H9 (cell line): ENCODE results near the gene SMYD4. TPM values are rescaled to one million over a fixed set of nuclear protein-coding genes. Genes with fewer than 3 reads are reported as not detected.

Experiments used
- DNase-seq: peaks from one replicate; pipeline ENCODE4 v3.0.0-alpha.2; 2017
- H2AFZ ChIP-seq: one replicate; pipeline ENCODE4 v1.6.1; 2013; ENCODE audit warnings: mild to moderate bottlenecking, low read length, control low read depth, moderate library complexity
- H2AK5ac ChIP-seq: 2 replicates; pipeline ENCODE4 v1.6.1; 2013; ENCODE audit warnings: low read length, control low read depth, mixed read lengths; ENCODE audit not compliant: insufficient read length
- H2BK120ac ChIP-seq: one replicate; pipeline ENCODE4 v1.6.1; 2013; ENCODE audit warnings: low read depth, mild to moderate bottlenecking, low read length, control low read depth, inconsistent platforms; ENCODE audit not compliant: poor library complexity, severe bottlenecking
- H2BK12ac ChIP-seq: 2 replicates; pipeline ENCODE4 v1.6.1; 2013; ENCODE audit warnings: low read length, control low read depth, mixed read lengths, low read depth; ENCODE audit not compliant: insufficient read length
- H2BK15ac ChIP-seq: 2 replicates; pipeline ENCODE4 v1.6.1; 2013; ENCODE audit warnings: low read depth, low read length, control low read depth
- H2BK20ac ChIP-seq: one replicate; pipeline ENCODE4 v1.6.1; 2013; ENCODE audit warnings: low read depth, mild to moderate bottlenecking, low read length, control low read depth, inconsistent platforms; ENCODE audit not compliant: poor library complexity, severe bottlenecking
- H2BK5ac ChIP-seq: 2 replicates; pipeline ENCODE4 v1.6.1; 2013; ENCODE audit warnings: low read length, control low read depth, mixed read lengths; ENCODE audit not compliant: insufficient read length
- H3K14ac ChIP-seq: 2 replicates; pipeline ENCODE4 v1.6.1; 2013; ENCODE audit warnings: low read length, control low read depth; ENCODE audit not compliant: insufficient read depth
- H3K18ac ChIP-seq: 2 replicates; pipeline ENCODE4 v1.6.1; 2013; ENCODE audit warnings: low read depth, mild to moderate bottlenecking, mixed read lengths, low read length, control low read depth; ENCODE audit not compliant: insufficient read length
- H3K23ac ChIP-seq: 2 replicates; pipeline ENCODE4 v1.6.1; 2013; ENCODE audit warnings: low read length, control low read depth, mixed read lengths, low read depth; ENCODE audit not compliant: insufficient read length
- H3K23me2 ChIP-seq: 2 replicates; pipeline ENCODE4 v1.6.1; 2013; ENCODE audit warnings: low read depth, mild to moderate bottlenecking, mixed read lengths, low read length, control low read depth; ENCODE audit not compliant: insufficient read length, poor library complexity, severe bottlenecking
- H3K27ac ChIP-seq: 2 replicates; pipeline ENCODE4 v1.5.1; 2013; ENCODE audit warnings: low read length, control low read depth, mixed read lengths, low read depth; ENCODE audit not compliant: insufficient read length
- H3K27me3 ChIP-seq: 2 replicates; pipeline ENCODE4 v1.6.1; 2013; ENCODE audit warnings: low read length, control low read depth, inconsistent platforms; ENCODE audit not compliant: insufficient read depth
- H3K4ac ChIP-seq: 2 replicates; pipeline ENCODE4 v1.6.1; 2013; ENCODE audit warnings: low read depth, mild to moderate bottlenecking, control low read depth, inconsistent platforms, low read length, moderate library complexity
- H3K4me1 ChIP-seq: 2 replicates; pipeline ENCODE4 v1.6.1; 2013; ENCODE audit warnings: low read length, control low read depth, inconsistent platforms; ENCODE audit not compliant: insufficient read depth
- H3K4me2 ChIP-seq: 2 replicates; pipeline ENCODE4 v1.6.1; 2013; ENCODE audit warnings: low read length, control low read depth, mixed read lengths; ENCODE audit not compliant: insufficient read length, insufficient read depth
- H3K56ac ChIP-seq: 2 replicates; pipeline ENCODE4 v1.6.1; 2013; ENCODE audit warnings: low read depth, mild to moderate bottlenecking, mixed read lengths, low read length, control low read depth; ENCODE audit not compliant: insufficient read length
- H3K79me1 ChIP-seq: 2 replicates; pipeline ENCODE4 v1.6.1; 2013; ENCODE audit warnings: low read depth, mild to moderate bottlenecking, moderate library complexity, low read length, control low read depth, inconsistent platforms; ENCODE audit not compliant: insufficient read depth, poor library complexity, severe bottlenecking
- H3K79me2 ChIP-seq: 2 replicates; pipeline ENCODE4 v1.6.1; 2013; ENCODE audit warnings: low read length, control low read depth, inconsistent platforms; ENCODE audit not compliant: insufficient read depth
- H3K9ac ChIP-seq: 2 replicates; pipeline ENCODE4 v1.6.1; 2013; ENCODE audit warnings: low read length, control low read depth, mixed read lengths; ENCODE audit not compliant: insufficient read length; ENCODE audit errors: extremely low read depth
- H3K9me3 ChIP-seq: one replicate; pipeline ENCODE4 v1.6.1; 2013; ENCODE audit warnings: low read depth, low read length, inconsistent platforms; ENCODE audit not compliant: control insufficient read depth
- H3T11ph ChIP-seq: one replicate; pipeline ENCODE4 v1.6.1; 2013; ENCODE audit warnings: mild to moderate bottlenecking, low read length, control low read depth, inconsistent platforms
- H4K20me1 ChIP-seq: one replicate; pipeline ENCODE4 v1.6.1; 2013; ENCODE audit not compliant: control insufficient read depth, insufficient read length, insufficient read depth
- H4K5ac ChIP-seq: 2 replicates; pipeline ENCODE4 v1.6.1; 2013; ENCODE audit warnings: low read depth, mild to moderate bottlenecking, mixed read lengths, low read length, control low read depth; ENCODE audit not compliant: insufficient read length
- H4K8ac ChIP-seq: replicated peaks from 2 replicates; pipeline ENCODE4 v1.6.1; 2013; ENCODE audit warnings: low read length, control low read depth, mixed read lengths, low read depth; ENCODE audit not compliant: insufficient read length
- H4K91ac ChIP-seq: 2 replicates; pipeline ENCODE4 v1.6.1; 2013; ENCODE audit warnings: low read depth, mild to moderate bottlenecking, moderate library complexity, mixed read lengths, low read length, control low read depth; ENCODE audit not compliant: insufficient read length
- H3K27ac Mint-ChIP-seq, 3 experiments: 2 replicates in 2 of 3; 3 replicates in 1 of 3; pipeline ENCODE4 v1.8.0; 2020 to 2021; ENCODE audit warnings: mixed read lengths in 3 of 3, mild to moderate bottlenecking in 1 of 3, moderate library complexity in 1 of 3
- H3K27me3 Mint-ChIP-seq: 2 replicates; pipeline ENCODE4 v1.8.0; 2021; ENCODE audit warnings: low read depth, mild to moderate bottlenecking, moderate library complexity, mixed read lengths
- H3K36me3 Mint-ChIP-seq, 3 experiments: 2 replicates in 2 of 3; 3 replicates in 1 of 3; pipeline ENCODE4 v1.8.0; 2020 to 2021; ENCODE audit warnings: low read depth in 3 of 3, mixed read lengths in 3 of 3; ENCODE audit not compliant: insufficient read depth in 1 of 3
- H3K4me1 Mint-ChIP-seq, 2 experiments: 2 replicates each; pipeline ENCODE4 v1.8.0; 2020; ENCODE audit warnings: mixed read lengths in 2 of 2
- H3K4me3 Mint-ChIP-seq, 2 experiments: 2 replicates in 1 of 2; 3 replicates in 1 of 2; pipeline ENCODE4 v1.8.0; 2020 to 2021; ENCODE audit warnings: mild to moderate bottlenecking in 2 of 2, mixed read lengths in 2 of 2, moderate library complexity in 1 of 2
- H3K9me3 Mint-ChIP-seq, 2 experiments: 2 replicates in 1 of 2; 3 replicates in 1 of 2; pipeline ENCODE4 v1.8.0; 2020; ENCODE audit warnings: mild to moderate bottlenecking in 2 of 2, mixed read lengths in 2 of 2, moderate library complexity in 1 of 2
- CTCF ChIP-seq: fragments of 200-600 bp; sonication (generic); conservative IDR thresholded peaks from 3 replicates; pipeline ENCODE4 v1.8.0; 2021; ENCODE audit warnings: antibody characterized with exemption, mild to moderate bottlenecking
- WGBS: extraction: QIAGEN DNeasy Blood & Tissue Kit; methylation state at CpG from one replicate; pipeline ENCODE4 v1.1.7; 2013; ENCODE audit warnings: missing lambda C conversion rate, low lambda C conversion rate, mixed read lengths; ENCODE audit not compliant: insufficient read length; ENCODE audit errors: extremely low coverage; 5-methylcytosine and 5-hydroxymethylcytosine counted together
- total RNA-seq: library from RNA; stranded (reverse); gene quantifications from 2 replicates; pipeline ENCODE4 v1.2.1, GENCODE V29; 2021

SMYD4 gene
- total RNA-seq, 1 experiment from 2014 or later = 28.8 TPM

- Histone ChIP-seq H3K27me3 (no peaks in the 10 kb centered on the region), H4K5ac (no peak overlapping the region), H3K9me3 (no peaks in the 10 kb centered on the region), H3K79me2 (no peaks in the 10 kb centered on the region), H2BK120ac (no peak overlapping the region), H4K8ac (no peak overlapping the region), H3K23me2 (no peaks in the 10 kb centered on the region), H3K27ac (no peak overlapping the region), H2BK12ac (no peak overlapping the region), H3K9ac (no peak overlapping the region), H3K79me1 (no peaks in the 10 kb centered on the region), H3K4me2 (no peak overlapping the region), H2BK15ac (no peak overlapping the region), H2BK5ac (no peak overlapping the region), H3K4ac (no peak overlapping the region), H4K91ac (no peak overlapping the region), H3K23ac (no peak overlapping the region), H3T11ph (no peak overlapping the region), H2AFZ (no peak overlapping the region), H3K4me1 (no peaks in the 10 kb centered on the region), H2BK20ac (no peak overlapping the region), H2AK5ac (no peak overlapping the region), H3K14ac (no peak overlapping the region), H3K18ac (no peak overlapping the region), H4K20me1 (no peaks in the 10 kb centered on the region), H3K56ac (no peak overlapping the region)
- H3K27ac Mint-ChIP-seq = no peak overlapping the region
- no peaks in the 10 kb centered on the region for H3K4me1 Mint-ChIP-seq
- no peaks in the 10 kb centered on the region for H3K27me3 Mint-ChIP-seq
- WGBS = no CpG with 5 or more reads among the region's 7 CpGs
- DNase-seq = no peak
- no peak overlapping the region for H3K4me3 Mint-ChIP-seq
- TF ChIP-seq CTCF = no peak
- H3K36me3 Mint-ChIP-seq = peaks cover 25 to 57% (median 50%) of the 10 kb centered on the region in 3 experiments; a peak in 6 of 7 replicates
- no peaks in the 10 kb centered on the region for H3K9me3 Mint-ChIP-seq
Observed at GRCh38 chr17:1786708-1787107, 43.0 kb downstream of the SMYD4 start.
